H9 (cell line): ENCODE results near the gene DTX3L. TPM values are rescaled to one million over a fixed set of nuclear protein-coding genes. Genes with fewer than 3 reads are reported as not detected.

Source experiments
- DNase-seq: peaks from one replicate; pipeline ENCODE4 v3.0.0-alpha.2; 2017
- H2AFZ ChIP-seq: one replicate; pipeline ENCODE4 v1.6.1; 2013; ENCODE audit warnings: mild to moderate bottlenecking, low read length, control low read depth, moderate library complexity
- H2AK5ac ChIP-seq: 2 replicates; pipeline ENCODE4 v1.6.1; 2013; ENCODE audit warnings: low read length, control low read depth, mixed read lengths; ENCODE audit not compliant: insufficient read length
- H2BK120ac ChIP-seq: one replicate; pipeline ENCODE4 v1.6.1; 2013; ENCODE audit warnings: low read depth, mild to moderate bottlenecking, low read length, control low read depth, inconsistent platforms; ENCODE audit not compliant: poor library complexity, severe bottlenecking
- H2BK12ac ChIP-seq: 2 replicates; pipeline ENCODE4 v1.6.1; 2013; ENCODE audit warnings: low read length, control low read depth, mixed read lengths, low read depth; ENCODE audit not compliant: insufficient read length
- H2BK15ac ChIP-seq: 2 replicates; pipeline ENCODE4 v1.6.1; 2013; ENCODE audit warnings: low read depth, low read length, control low read depth
- H2BK20ac ChIP-seq: one replicate; pipeline ENCODE4 v1.6.1; 2013; ENCODE audit warnings: low read depth, mild to moderate bottlenecking, low read length, control low read depth, inconsistent platforms; ENCODE audit not compliant: poor library complexity, severe bottlenecking
- H2BK5ac ChIP-seq: 2 replicates; pipeline ENCODE4 v1.6.1; 2013; ENCODE audit warnings: low read length, control low read depth, mixed read lengths; ENCODE audit not compliant: insufficient read length
- H3K14ac ChIP-seq: 2 replicates; pipeline ENCODE4 v1.6.1; 2013; ENCODE audit warnings: low read length, control low read depth; ENCODE audit not compliant: insufficient read depth
- H3K18ac ChIP-seq: 2 replicates; pipeline ENCODE4 v1.6.1; 2013; ENCODE audit warnings: low read depth, mild to moderate bottlenecking, mixed read lengths, low read length, control low read depth; ENCODE audit not compliant: insufficient read length
- H3K23ac ChIP-seq: 2 replicates; pipeline ENCODE4 v1.6.1; 2013; ENCODE audit warnings: low read length, control low read depth, mixed read lengths, low read depth; ENCODE audit not compliant: insufficient read length
- H3K23me2 ChIP-seq: 2 replicates; pipeline ENCODE4 v1.6.1; 2013; ENCODE audit warnings: low read depth, mild to moderate bottlenecking, mixed read lengths, low read length, control low read depth; ENCODE audit not compliant: insufficient read length, poor library complexity, severe bottlenecking
- H3K27ac ChIP-seq: 2 replicates; pipeline ENCODE4 v1.5.1; 2013; ENCODE audit warnings: low read length, control low read depth, mixed read lengths, low read depth; ENCODE audit not compliant: insufficient read length
- H3K27me3 ChIP-seq: 2 replicates; pipeline ENCODE4 v1.6.1; 2013; ENCODE audit warnings: low read length, control low read depth, inconsistent platforms; ENCODE audit not compliant: insufficient read depth
- H3K4ac ChIP-seq: 2 replicates; pipeline ENCODE4 v1.6.1; 2013; ENCODE audit warnings: low read depth, mild to moderate bottlenecking, control low read depth, inconsistent platforms, low read length, moderate library complexity
- H3K4me1 ChIP-seq: 2 replicates; pipeline ENCODE4 v1.6.1; 2013; ENCODE audit warnings: low read length, control low read depth, inconsistent platforms; ENCODE audit not compliant: insufficient read depth
- H3K4me2 ChIP-seq: 2 replicates; pipeline ENCODE4 v1.6.1; 2013; ENCODE audit warnings: low read length, control low read depth, mixed read lengths; ENCODE audit not compliant: insufficient read length, insufficient read depth
- H3K56ac ChIP-seq: 2 replicates; pipeline ENCODE4 v1.6.1; 2013; ENCODE audit warnings: low read depth, mild to moderate bottlenecking, mixed read lengths, low read length, control low read depth; ENCODE audit not compliant: insufficient read length
- H3K79me1 ChIP-seq: 2 replicates; pipeline ENCODE4 v1.6.1; 2013; ENCODE audit warnings: low read depth, mild to moderate bottlenecking, moderate library complexity, low read length, control low read depth, inconsistent platforms; ENCODE audit not compliant: insufficient read depth, poor library complexity, severe bottlenecking
- H3K79me2 ChIP-seq: 2 replicates; pipeline ENCODE4 v1.6.1; 2013; ENCODE audit warnings: low read length, control low read depth, inconsistent platforms; ENCODE audit not compliant: insufficient read depth
- H3K9ac ChIP-seq: 2 replicates; pipeline ENCODE4 v1.6.1; 2013; ENCODE audit warnings: low read length, control low read depth, mixed read lengths; ENCODE audit not compliant: insufficient read length; ENCODE audit errors: extremely low read depth
- H3K9me3 ChIP-seq: one replicate; pipeline ENCODE4 v1.6.1; 2013; ENCODE audit warnings: low read depth, low read length, inconsistent platforms; ENCODE audit not compliant: control insufficient read depth
- H3T11ph ChIP-seq: one replicate; pipeline ENCODE4 v1.6.1; 2013; ENCODE audit warnings: mild to moderate bottlenecking, low read length, control low read depth, inconsistent platforms
- H4K20me1 ChIP-seq: one replicate; pipeline ENCODE4 v1.6.1; 2013; ENCODE audit not compliant: control insufficient read depth, insufficient read length, insufficient read depth
- H4K5ac ChIP-seq: 2 replicates; pipeline ENCODE4 v1.6.1; 2013; ENCODE audit warnings: low read depth, mild to moderate bottlenecking, mixed read lengths, low read length, control low read depth; ENCODE audit not compliant: insufficient read length
- H4K8ac ChIP-seq: replicated peaks from 2 replicates; pipeline ENCODE4 v1.6.1; 2013; ENCODE audit warnings: low read length, control low read depth, mixed read lengths, low read depth; ENCODE audit not compliant: insufficient read length
- H4K91ac ChIP-seq: 2 replicates; pipeline ENCODE4 v1.6.1; 2013; ENCODE audit warnings: low read depth, mild to moderate bottlenecking, moderate library complexity, mixed read lengths, low read length, control low read depth; ENCODE audit not compliant: insufficient read length
- H3K27ac Mint-ChIP-seq, 3 experiments: 2 replicates in 2 of 3; 3 replicates in 1 of 3; pipeline ENCODE4 v1.8.0; 2020 to 2021; ENCODE audit warnings: mixed read lengths in 3 of 3, mild to moderate bottlenecking in 1 of 3, moderate library complexity in 1 of 3
- H3K27me3 Mint-ChIP-seq: 2 replicates; pipeline ENCODE4 v1.8.0; 2021; ENCODE audit warnings: low read depth, mild to moderate bottlenecking, moderate library complexity, mixed read lengths
- H3K36me3 Mint-ChIP-seq, 3 experiments: 2 replicates in 2 of 3; 3 replicates in 1 of 3; pipeline ENCODE4 v1.8.0; 2020 to 2021; ENCODE audit warnings: low read depth in 3 of 3, mixed read lengths in 3 of 3; ENCODE audit not compliant: insufficient read depth in 1 of 3
- H3K4me1 Mint-ChIP-seq, 2 experiments: 2 replicates each; pipeline ENCODE4 v1.8.0; 2020; ENCODE audit warnings: mixed read lengths in 2 of 2
- H3K4me3 Mint-ChIP-seq, 2 experiments: 2 replicates in 1 of 2; 3 replicates in 1 of 2; pipeline ENCODE4 v1.8.0; 2020 to 2021; ENCODE audit warnings: mild to moderate bottlenecking in 2 of 2, mixed read lengths in 2 of 2, moderate library complexity in 1 of 2
- H3K9me3 Mint-ChIP-seq, 2 experiments: 2 replicates in 1 of 2; 3 replicates in 1 of 2; pipeline ENCODE4 v1.8.0; 2020; ENCODE audit warnings: mild to moderate bottlenecking in 2 of 2, mixed read lengths in 2 of 2, moderate library complexity in 1 of 2
- WGBS: extraction: QIAGEN DNeasy Blood & Tissue Kit; methylation state at CpG from one replicate; pipeline ENCODE4 v1.1.7; 2013; ENCODE audit warnings: missing lambda C conversion rate, low lambda C conversion rate, mixed read lengths; ENCODE audit not compliant: insufficient read length; ENCODE audit errors: extremely low coverage; 5-methylcytosine and 5-hydroxymethylcytosine counted together
- total RNA-seq: library from RNA; stranded (reverse); gene quantifications from 2 replicates; pipeline ENCODE4 v1.2.1, GENCODE V29; 2021
- TF ChIP-seq, protein P1 (sequence below): fragments of 200-600 bp; sonication (generic); conservative IDR thresholded peaks from 3 replicates; pipeline ENCODE4 v1.8.0; 2021; ENCODE audit warnings: antibody characterized with exemption, mild to moderate bottlenecking

Gene DTX3L
- total RNA-seq, 1 experiment from 2014 or later = 7.5 TPM

DNA sequence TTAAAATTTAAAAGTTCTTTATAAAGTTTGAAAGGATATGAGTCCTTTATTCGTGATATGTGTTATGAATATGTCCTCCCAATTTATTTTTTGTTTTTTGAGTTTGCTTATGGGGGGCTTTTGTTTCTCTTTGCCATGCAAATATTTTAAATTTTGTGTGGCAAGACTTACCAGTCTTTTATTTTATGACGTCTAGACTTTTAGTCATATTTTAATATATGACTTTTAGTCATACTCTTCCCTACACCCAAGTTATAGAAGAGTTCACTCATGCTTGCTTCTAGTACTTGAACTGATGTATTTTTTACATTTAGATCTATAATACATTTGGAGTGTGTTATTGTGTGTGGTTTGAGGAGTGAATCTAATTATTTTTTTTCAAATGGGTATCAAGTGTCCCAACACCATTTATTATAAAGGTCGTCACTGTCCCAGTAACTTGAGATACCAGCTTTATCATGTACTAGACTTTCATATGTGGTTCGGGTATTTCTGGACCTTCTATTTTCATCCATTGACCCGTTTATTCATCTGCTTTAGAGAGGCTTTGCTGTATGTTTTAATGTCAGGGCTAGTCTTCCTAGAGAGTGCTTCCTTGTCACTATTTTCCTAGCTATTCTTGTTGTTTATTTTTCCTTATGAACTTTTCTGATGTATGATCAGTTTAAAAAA is 14.1 kb downstream of the DTX3L start:
- Mint-ChIP-seq H3K4me1 (peaks cover 12 to 17% of the 10 kb centered on the region in 2 experiments), H3K27me3 (peaks cover 14% of the 10 kb centered on the region), H3K4me3 (peak overlapping the region in 1 of 2 experiments; percentile 69; a peak in 2 of 5 replicates), H3K27ac (no peak overlapping the region; a peak in 1 of 7 replicates), H3K36me3 (peaks cover 8 to 19% (median 13%) of the 10 kb centered on the region in 3 experiments; a peak in 6 of 7 replicates), H3K9me3 (peaks cover 19% of the 10 kb centered on the region in 2 experiments)
- TF ChIP-seq, protein P1, sequence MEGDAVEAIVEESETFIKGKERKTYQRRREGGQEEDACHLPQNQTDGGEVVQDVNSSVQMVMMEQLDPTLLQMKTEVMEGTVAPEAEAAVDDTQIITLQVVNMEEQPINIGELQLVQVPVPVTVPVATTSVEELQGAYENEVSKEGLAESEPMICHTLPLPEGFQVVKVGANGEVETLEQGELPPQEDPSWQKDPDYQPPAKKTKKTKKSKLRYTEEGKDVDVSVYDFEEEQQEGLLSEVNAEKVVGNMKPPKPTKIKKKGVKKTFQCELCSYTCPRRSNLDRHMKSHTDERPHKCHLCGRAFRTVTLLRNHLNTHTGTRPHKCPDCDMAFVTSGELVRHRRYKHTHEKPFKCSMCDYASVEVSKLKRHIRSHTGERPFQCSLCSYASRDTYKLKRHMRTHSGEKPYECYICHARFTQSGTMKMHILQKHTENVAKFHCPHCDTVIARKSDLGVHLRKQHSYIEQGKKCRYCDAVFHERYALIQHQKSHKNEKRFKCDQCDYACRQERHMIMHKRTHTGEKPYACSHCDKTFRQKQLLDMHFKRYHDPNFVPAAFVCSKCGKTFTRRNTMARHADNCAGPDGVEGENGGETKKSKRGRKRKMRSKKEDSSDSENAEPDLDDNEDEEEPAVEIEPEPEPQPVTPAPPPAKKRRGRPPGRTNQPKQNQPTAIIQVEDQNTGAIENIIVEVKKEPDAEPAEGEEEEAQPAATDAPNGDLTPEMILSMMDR = no peak
- peaks cover 4% of the 10 kb centered on the region for H3K23me2 ChIP-seq
- peaks cover 3% of the 10 kb centered on the region; the same call in 1 of the 2 replicates for H3K4me1 ChIP-seq
- no peak overlapping the region for H2AK5ac ChIP-seq
- H3K18ac ChIP-seq = no peak overlapping the region
- H3K56ac ChIP-seq = no peak overlapping the region
- H3K27me3 ChIP-seq = no peaks in the 10 kb centered on the region
- H3K9me3 ChIP-seq = no peaks in the 10 kb centered on the region
- H3T11ph ChIP-seq = no peak overlapping the region
- no peak overlapping the region for H2BK15ac ChIP-seq
- no peak overlapping the region for H4K5ac ChIP-seq
- no peak overlapping the region for H2BK5ac ChIP-seq
- no peak overlapping the region for H2BK120ac ChIP-seq
- no peak for DNase-seq
- no peak overlapping the region for H4K91ac ChIP-seq
- H2BK12ac ChIP-seq = no peak overlapping the region
- WGBS = no CpG with 5 or more reads among the region's 5 CpGs
- no peaks in the 10 kb centered on the region for H3K79me1 ChIP-seq
- H3K79me2 ChIP-seq = no peaks in the 10 kb centered on the region
- H3K4me2 ChIP-seq = peak overlapping the region; percentile 23
- H3K27ac ChIP-seq = no peak overlapping the region
- no peak overlapping the region for H3K14ac ChIP-seq
- H4K8ac ChIP-seq = no peak overlapping the region
- no peaks in the 10 kb centered on the region for H4K20me1 ChIP-seq
- H3K9ac ChIP-seq = no peak overlapping the region
- H2BK20ac ChIP-seq = no peak overlapping the region
- no peak overlapping the region for H3K4ac ChIP-seq
- no peak overlapping the region for H3K23ac ChIP-seq
- H2AFZ ChIP-seq = no peak overlapping the region
